Retina (tissue), 1 donor: ENCODE data around the gene SLC36A2.
"Not testable (repeated sequence)": the region's sequence is repeated elsewhere in the genome, so short reads cannot be mapped to it uniquely, and the experiment has no call there.

Experiments used
- DNase-seq: peaks from one replicate; pipeline ENCODE4 v3.0.0-alpha.2; 2016

SLC36A2 gene

GRCh38 chr5:151347369-151347768 is at the start of gene SLC36A2:
Gene SLC36A2 (minus strand): TSS chr5:151347559. CDS start chr5:151347460, 99 bp downstream.
- no peak for DNase-seq

GRCh38 chr5:151388960-151389359 is 41.6 kb upstream of the SLC36A2 start:
- no peak for DNase-seq

DNA sequence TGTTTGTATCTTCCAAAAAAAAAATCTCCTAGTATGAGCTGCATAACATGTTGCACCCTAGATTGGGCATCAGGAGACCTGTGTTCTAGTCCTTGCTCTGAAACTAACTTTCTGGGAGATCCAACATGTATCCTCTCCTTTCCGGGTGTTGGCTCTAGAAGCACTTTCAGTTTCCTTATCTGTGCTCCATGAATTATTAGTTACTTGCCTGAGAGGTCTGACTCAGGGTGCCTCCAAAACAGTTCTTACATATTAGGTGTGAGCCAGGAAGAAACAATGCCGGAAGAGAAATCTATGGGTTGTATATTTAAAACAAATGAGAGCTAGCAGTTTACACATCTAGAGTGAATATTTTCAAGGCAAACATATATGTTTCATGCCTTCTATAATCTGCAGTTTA is 36.7 kb upstream of the SLC36A2 start:
- no peak for DNase-seq

DNA sequence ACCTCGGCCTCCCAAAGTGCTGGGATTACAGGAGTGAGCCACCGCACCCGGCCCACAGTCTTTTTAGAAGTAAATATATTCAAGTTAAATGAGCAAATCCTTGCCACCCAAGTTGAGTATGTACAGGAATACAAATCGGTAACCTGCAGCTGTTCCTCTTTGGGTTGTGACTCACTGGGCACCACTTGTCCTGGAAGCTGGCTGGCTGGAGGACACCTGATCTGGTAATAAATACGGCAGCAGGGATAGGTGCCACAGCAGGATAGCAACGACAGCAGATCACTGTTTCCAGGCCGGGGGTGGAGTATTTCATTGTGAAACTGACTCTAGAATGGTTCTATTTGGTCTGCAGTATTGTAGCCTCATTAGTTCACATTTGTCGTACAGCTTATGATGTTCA is 35.7 kb upstream of the SLC36A2 start:
- no peak for DNase-seq

GRCh38 chr5:151382576-151382975 is 35.2 kb upstream of the SLC36A2 start:
- DNase-seq = no peak

DNA sequence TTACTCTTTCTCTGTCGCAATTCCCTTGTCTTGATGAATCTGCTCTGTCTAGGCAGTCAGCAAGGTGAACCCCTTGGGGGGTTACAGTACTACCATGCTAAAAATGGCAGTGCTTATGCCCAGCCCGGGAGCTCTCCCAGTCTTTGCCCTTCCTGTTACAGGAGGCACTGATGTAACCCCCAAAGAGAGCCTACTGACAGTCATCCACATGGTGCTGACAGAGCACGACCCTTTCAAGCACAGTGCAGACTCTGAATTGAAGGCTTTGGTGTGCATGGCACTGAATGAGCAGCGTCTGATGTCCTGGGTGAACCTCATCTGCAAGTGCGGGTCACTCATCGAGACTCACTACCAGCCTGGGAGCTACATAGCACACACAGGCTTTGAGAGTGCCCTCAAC is 34.5 kb upstream of the SLC36A2 start:
- DNase-seq = no peak

GRCh38 chr5:151378616-151379015 is 31.3 kb upstream of the SLC36A2 start:
- no peak for DNase-seq

DNA sequence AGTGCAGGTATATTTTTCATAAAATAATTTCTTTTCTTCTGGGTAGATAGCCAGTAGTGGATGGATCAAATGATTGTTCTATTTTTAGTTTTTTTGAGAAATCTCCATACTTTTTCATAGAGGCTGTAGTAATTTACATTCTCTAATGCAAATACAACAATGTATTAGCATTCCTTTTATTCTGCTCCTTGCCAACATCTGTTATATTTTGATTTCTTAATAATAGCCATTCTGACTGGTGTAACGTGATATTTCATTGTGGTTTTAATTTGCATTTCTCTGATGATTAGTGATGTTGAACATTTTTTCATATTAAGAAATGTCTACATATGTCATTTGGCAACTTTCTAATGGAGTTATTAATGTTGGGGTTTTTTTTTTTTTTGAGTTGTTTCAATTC is 27.2 kb upstream of the SLC36A2 start:
- no peak for DNase-seq

DNA sequence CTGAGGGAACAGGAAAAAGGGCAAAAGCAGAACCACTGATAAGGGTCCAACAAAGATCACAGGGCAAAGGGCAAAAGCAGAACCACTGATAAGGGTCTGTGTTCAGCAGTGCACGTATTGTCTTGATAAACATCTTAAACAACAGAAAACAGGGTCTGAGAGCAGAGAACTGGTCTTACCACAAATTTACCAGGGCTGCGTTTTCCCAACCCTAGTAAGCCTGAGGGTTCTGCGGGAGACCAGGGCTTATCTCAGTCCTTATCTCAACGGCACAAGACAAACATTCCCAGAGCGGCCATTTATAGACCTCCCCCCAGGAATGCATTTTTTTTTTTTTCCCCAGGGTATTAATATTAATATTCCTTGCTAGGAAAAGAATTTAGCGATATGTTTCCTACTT is 19.7 kb upstream of the SLC36A2 start:
- DNase-seq = not testable (repeated sequence)

GRCh38 chr5:151363673-151364072 is 16.3 kb upstream of the SLC36A2 start:
- DNase-seq = no peak

GRCh38 chr5:151362970-151363369 is 15.6 kb upstream of the SLC36A2 start:
- DNase-seq = no peak

- DNase-seq = no peak
Measured at GRCh38 chr5:151359391-151359790, 12.0 kb upstream of the SLC36A2 start.

DNA sequence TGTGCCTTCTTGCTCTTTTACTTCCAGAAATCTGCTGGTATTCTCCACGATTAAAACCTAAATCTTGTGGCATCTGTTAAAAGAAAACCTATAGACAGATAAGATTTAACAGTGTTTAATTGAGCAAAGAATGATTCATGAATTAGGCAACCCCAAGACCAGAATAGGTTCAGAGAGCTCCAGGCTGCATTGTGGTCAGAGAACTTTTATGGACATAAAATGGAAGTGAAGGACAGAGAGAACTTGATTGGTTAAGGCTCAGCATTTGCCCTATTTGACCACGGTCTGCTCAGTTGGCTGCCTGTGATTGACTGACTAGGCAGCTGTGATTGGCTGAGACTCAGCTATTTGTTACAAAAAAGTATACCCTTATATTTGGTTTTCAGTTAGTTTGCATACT is 10.4 kb upstream of the SLC36A2 start:
- DNase-seq = no peak

DNA sequence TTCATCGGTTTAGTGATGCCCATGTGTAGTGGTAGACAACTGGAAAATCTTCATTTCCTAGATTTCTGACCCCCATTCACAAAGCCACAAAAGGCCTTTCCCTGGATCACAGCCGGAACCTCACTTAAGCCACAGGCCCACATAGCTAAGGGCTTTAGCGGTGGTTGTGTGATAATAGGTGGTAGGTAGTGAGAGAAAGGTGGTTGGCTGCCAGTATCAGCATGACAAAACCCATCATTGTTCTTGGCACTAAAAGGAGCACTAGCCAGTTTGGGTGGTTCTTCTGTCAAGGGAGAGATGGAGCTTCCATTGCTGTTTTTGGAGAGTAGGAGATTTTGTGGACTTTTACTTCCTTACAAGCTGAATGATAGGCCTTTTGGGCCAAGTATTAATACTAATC is 9.7 kb upstream of the SLC36A2 start:
- no peak for DNase-seq

DNA sequence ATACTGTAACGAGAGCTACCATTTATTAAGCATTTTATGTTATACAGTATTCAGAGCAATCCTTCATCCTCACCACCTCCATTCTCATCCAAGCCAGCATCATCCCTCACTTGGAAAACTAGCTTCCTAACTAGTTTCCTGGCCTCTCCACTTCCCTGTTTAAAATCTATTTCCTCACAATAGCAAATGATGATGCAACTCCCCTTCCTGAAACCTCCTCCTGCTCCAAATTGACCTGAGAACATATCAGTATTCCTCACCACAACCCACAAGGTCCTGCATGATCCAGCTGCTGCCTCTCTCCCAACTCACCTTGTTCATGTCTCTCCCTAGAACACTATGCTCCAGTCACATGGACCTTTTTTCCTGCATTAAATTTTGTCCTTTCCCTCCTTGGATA is 4.3 kb upstream of the SLC36A2 start:
- no peak for DNase-seq

DNA sequence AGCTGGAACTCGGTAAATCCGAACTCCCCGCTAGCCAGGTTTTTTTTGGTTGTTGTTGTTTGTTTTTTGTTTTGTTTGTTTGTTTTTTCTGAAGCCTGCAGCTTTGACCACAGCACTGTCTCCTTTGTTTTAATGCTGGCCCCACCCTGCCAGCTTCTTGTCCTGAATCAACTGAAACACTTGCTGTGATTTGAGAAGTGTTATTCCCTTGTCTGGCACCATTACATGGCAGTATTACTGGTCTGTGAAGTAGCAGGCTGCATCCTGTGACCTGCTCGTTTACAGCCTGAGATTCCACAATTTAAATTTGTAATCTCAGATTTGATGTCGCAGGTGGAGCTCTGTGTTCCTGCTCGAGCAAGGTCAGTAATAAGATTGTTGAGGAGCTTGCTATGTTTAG is 1.4 kb upstream of the SLC36A2 start:
- no peak for DNase-seq

DNA sequence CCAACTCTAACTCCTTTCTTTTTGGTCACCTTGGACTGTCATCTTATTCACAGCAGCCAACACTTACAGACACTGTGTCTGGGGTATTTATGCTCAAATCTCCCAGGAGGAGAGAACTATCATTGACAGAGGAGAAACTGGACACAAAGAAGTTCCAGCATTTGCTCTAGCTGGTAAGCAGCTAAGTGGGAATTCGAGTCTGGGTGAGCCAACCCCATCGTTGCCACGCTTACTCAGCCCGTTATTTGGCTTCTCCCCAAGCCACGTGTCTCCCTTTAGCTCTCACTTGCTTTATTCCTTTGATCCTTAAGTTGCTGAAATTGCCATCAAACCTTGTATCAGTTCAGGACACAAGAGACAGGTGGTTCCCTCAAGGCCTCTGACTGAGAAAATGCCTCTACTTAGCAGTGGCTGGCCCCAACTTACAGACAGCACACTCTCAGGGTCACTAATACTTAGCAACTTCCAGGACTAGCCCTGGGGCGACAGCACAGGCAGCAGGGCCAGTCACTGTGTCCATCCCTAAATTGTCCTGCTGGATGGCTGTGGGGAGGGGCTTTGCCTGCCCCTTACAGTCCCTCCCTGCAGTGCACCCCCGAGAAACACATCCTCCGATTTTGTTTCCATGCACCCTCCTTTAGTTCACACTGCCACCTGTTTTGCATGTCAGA is 1.4 kb downstream of the SLC36A2 start:
- peak; percentile 7 for DNase-seq

GRCh38 chr5:151345187-151345807 is 2.1 kb downstream of the SLC36A2 start:
- no peak for DNase-seq

DNA sequence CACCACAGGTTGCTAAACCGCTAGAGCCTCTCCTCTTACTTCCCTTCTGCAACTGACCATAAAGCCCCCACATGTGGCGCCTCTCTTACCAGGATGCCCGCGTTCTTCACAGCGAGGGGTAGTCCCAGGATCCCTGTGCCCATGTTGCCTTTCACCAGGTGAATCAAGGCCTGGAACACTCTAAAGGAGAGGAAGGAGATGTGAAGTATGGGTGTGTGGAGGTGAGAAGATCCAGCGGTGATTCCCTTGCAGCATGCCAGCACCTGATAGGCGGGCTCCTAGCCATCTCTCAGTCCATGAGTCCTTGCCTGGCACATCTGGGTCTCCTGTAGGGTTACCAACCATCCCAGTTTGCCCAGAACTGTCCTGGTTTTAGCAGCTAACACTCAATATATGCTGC is 3.3 kb downstream of the SLC36A2 start:
- DNase-seq = no peak

GRCh38 chr5:151340004-151340403 is 7.4 kb downstream of the SLC36A2 start:
- no peak for DNase-seq

- DNase-seq = no peak
Measured at GRCh38 chr5:151338734-151339133, 8.6 kb downstream of the SLC36A2 start.

- no peak for DNase-seq
Measured at GRCh38 chr5:151332857-151333256, 14.5 kb downstream of the SLC36A2 start.

GRCh38 chr5:151328734-151329133 is 18.6 kb downstream of the SLC36A2 start:
- DNase-seq = no peak

DNA sequence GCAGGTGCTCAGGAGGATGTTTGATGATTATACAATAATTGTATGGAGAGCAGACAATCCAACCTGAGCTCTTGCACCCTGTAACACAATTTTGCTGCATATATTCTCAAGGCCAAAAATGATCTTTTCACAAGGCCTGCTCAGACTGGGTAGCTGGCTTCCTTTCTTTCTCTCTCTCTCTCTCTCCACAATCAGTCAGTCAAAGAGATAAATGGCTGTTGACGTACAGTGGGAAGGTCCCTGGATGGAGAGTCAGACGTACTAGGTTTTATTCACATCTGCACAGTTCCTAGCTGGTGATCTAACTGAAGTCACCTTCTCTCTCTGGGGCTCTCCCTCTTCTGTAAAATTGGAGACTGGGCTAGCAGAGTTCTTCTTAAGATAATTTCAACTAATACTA is 19.8 kb downstream of the SLC36A2 start:
- DNase-seq = no peak

- no peak for DNase-seq
Measured at GRCh38 chr5:151326266-151326665, 21.1 kb downstream of the SLC36A2 start.
